ENCODE data around the gene LONP2.
"Not testable (repeated sequence)": the region's sequence is repeated elsewhere in the genome, so short reads cannot be mapped to it uniquely, and the experiment has no call there.

Gene LONP2

GRCh38 chr16:48386559-48387312 is 142.6 kb downstream of the LONP2 start:
- no peak for DNase-seq (ENCODE audit: low read depth in 2 of 2, low spot score in 1 of 2)

- no peak for DNase-seq (ENCODE audit: low read depth in 2 of 2, low spot score in 1 of 2)
These were observed 148.3 kb downstream of the LONP2 start for GRCh38 chr16:48392407-48392806.

- DNase-seq (ENCODE audit: low read depth in 2 of 2, low spot score in 1 of 2): no peak
These were observed 149.6 kb downstream of the LONP2 start for GRCh38 chr16:48393485-48394354.

- DNase-seq (ENCODE audit: low read depth in 2 of 2, low spot score in 1 of 2): no peak
These were observed 150.2 kb downstream of the LONP2 start for GRCh38 chr16:48394355-48394703.

- DNase-seq (ENCODE audit: low read depth in 2 of 2, low spot score in 1 of 2): no peak
These were observed 151.3 kb downstream of the LONP2 start for GRCh38 chr16:48395375-48395774.

GRCh38 chr16:48402547-48402946 is 158.4 kb downstream of the LONP2 start:
- not testable (repeated sequence) for DNase-seq (ENCODE audit: low read depth in 2 of 2, low spot score in 1 of 2)

GRCh38 chr16:48405153-48405552 is 161.1 kb downstream of the LONP2 start:
- DNase-seq (ENCODE audit: low read depth in 2 of 2, low spot score in 1 of 2): no peak

GRCh38 chr16:48405907-48406306 is 161.8 kb downstream of the LONP2 start:
- no peak for DNase-seq (ENCODE audit: low read depth in 2 of 2, low spot score in 1 of 2)
